ENCODE results near the gene LDLRAD4.

The LDLRAD4 gene

GRCh38 chr18:13229001-13229671, 10.6 kb downstream of the LDLRAD4 start:
- no peak for DNase-seq (ENCODE audit: low read depth)

GRCh38 chr18:13231151-13231550, 12.6 kb downstream of the LDLRAD4 start:
- no peak for DNase-seq (ENCODE audit: low read depth)

- no peak for DNase-seq (ENCODE audit: low read depth)
These were observed 13.7 kb downstream of the LDLRAD4 start for GRCh38 chr18:13232086-13232917.

- no peak for DNase-seq (ENCODE audit: low read depth)
These were observed 14.6 kb downstream of the LDLRAD4 start for GRCh38 chr18:13232971-13233786.

GRCh38 chr18:13233787-13234783, 15.5 kb downstream of the LDLRAD4 start:
- DNase-seq (ENCODE audit: low read depth), result no peak

- no peak for DNase-seq (ENCODE audit: low read depth)
These were observed 16.9 kb downstream of the LDLRAD4 start for GRCh38 chr18:13235421-13235831.

GRCh38 chr18:13235981-13236380, 17.4 kb downstream of the LDLRAD4 start:
- DNase-seq (ENCODE audit: low read depth), result no peak

- no peak for DNase-seq (ENCODE audit: low read depth)
These were observed 17.9 kb downstream of the LDLRAD4 start for GRCh38 chr18:13236411-13236810.

GRCh38 chr18:13237073-13237472, 18.5 kb downstream of the LDLRAD4 start:
- no peak for DNase-seq (ENCODE audit: low read depth)

- no peak for DNase-seq (ENCODE audit: low read depth)
These were observed 19.1 kb downstream of the LDLRAD4 start for GRCh38 chr18:13237641-13238040.

- no peak for DNase-seq (ENCODE audit: low read depth)
These were observed 20.8 kb downstream of the LDLRAD4 start for GRCh38 chr18:13239171-13239956.

GRCh38 chr18:13240060-13240725, 21.6 kb downstream of the LDLRAD4 start:
- DNase-seq (ENCODE audit: low read depth), result no peak

GRCh38 chr18:13241083-13241892, 22.7 kb downstream of the LDLRAD4 start:
- no peak for DNase-seq (ENCODE audit: low read depth)

- DNase-seq (ENCODE audit: low read depth), result no peak
These were observed 23.3 kb downstream of the LDLRAD4 start for GRCh38 chr18:13241893-13242175.

- DNase-seq (ENCODE audit: low read depth), result no peak
These were observed 24.2 kb downstream of the LDLRAD4 start for GRCh38 chr18:13242797-13243196.

- DNase-seq (ENCODE audit: low read depth), result no peak
These were observed 24.8 kb downstream of the LDLRAD4 start for GRCh38 chr18:13243363-13243762.

- no peak for DNase-seq (ENCODE audit: low read depth)
These were observed 25.6 kb downstream of the LDLRAD4 start for GRCh38 chr18:13244135-13244534.

- no peak for DNase-seq (ENCODE audit: low read depth)
These were observed 27.0 kb downstream of the LDLRAD4 start for GRCh38 chr18:13245481-13246000.

GRCh38 chr18:13246121-13246520, 27.6 kb downstream of the LDLRAD4 start:
- no peak for DNase-seq (ENCODE audit: low read depth)
